ENCODE measurements around the gene RNF182.

GRCh38 chr6:13946506-13946905, 21.8 kb downstream of the RNF182 start:
- TF ChIP-seq POLR2A (IDR thresholded peaks at IDR 0.05), result no peak
- TF ChIP-seq, protein P1, sequence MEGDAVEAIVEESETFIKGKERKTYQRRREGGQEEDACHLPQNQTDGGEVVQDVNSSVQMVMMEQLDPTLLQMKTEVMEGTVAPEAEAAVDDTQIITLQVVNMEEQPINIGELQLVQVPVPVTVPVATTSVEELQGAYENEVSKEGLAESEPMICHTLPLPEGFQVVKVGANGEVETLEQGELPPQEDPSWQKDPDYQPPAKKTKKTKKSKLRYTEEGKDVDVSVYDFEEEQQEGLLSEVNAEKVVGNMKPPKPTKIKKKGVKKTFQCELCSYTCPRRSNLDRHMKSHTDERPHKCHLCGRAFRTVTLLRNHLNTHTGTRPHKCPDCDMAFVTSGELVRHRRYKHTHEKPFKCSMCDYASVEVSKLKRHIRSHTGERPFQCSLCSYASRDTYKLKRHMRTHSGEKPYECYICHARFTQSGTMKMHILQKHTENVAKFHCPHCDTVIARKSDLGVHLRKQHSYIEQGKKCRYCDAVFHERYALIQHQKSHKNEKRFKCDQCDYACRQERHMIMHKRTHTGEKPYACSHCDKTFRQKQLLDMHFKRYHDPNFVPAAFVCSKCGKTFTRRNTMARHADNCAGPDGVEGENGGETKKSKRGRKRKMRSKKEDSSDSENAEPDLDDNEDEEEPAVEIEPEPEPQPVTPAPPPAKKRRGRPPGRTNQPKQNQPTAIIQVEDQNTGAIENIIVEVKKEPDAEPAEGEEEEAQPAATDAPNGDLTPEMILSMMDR (IDR thresholded peaks at IDR 0.05), result no peak

All from thyroid gland (tissue), 4 donors.